ENCODE results near the gene HSP90AB1. TPM values are rescaled to one million over a fixed set of nuclear protein-coding genes. Genes with fewer than 3 reads are reported as not detected.

The HSP90AB1 gene
- total RNA-seq, 1 donor: 928 TPM

DNA sequence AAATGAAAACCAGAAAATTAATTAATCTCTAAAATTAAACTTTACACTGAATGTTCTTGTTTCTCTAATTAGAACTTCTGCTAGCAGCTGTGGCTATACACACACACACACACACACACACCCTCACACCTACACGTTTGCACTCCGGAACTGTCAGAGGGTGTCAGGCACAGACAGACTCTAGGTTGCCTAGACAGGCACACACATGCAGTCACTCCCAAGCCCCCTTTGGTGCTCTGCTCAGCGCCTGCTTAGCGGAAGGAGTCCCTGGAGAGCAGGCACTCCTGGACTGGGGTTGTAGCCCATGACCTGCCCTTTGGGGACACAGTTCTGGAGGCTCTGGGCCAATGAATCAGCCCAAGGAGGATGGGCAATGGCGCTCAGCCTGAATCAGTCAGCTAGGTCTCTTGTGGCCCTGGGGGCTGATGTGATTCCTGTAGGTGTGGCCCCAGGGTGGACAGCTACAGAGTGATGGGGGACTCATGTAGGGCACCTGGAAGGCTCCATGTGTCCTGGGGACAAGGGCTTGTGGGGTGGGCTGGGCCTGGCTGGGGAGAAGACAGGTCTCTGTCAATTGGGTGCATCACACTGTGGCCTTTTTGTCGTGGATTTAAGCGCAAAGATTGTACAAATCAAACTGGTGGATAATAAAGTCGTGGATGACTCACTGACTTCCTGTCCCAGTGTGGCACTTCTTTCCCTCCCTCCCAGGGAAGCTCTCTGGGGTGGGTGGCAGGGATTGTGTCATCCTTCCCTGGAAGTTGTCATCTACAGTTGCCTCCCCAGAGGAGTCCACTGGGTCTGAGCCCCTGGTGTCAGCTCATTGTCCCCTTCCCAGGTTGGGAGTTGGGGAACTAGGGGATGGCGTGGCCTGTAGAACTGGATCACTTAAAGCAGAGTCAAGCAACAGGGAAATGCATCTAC is 32.1 kb downstream of the HSP90AB1 start:
- no peak for DNase-seq (ENCODE audit: low read depth)
- H3K4me3 ChIP-seq (ENCODE audit: low read depth, low read length): no peak overlapping the region
- TF ChIP-seq, protein P1, sequence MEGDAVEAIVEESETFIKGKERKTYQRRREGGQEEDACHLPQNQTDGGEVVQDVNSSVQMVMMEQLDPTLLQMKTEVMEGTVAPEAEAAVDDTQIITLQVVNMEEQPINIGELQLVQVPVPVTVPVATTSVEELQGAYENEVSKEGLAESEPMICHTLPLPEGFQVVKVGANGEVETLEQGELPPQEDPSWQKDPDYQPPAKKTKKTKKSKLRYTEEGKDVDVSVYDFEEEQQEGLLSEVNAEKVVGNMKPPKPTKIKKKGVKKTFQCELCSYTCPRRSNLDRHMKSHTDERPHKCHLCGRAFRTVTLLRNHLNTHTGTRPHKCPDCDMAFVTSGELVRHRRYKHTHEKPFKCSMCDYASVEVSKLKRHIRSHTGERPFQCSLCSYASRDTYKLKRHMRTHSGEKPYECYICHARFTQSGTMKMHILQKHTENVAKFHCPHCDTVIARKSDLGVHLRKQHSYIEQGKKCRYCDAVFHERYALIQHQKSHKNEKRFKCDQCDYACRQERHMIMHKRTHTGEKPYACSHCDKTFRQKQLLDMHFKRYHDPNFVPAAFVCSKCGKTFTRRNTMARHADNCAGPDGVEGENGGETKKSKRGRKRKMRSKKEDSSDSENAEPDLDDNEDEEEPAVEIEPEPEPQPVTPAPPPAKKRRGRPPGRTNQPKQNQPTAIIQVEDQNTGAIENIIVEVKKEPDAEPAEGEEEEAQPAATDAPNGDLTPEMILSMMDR (IDR thresholded peaks at IDR 0.05; ENCODE audit: insufficient read depth, low read depth, low read length): no peak

DNA sequence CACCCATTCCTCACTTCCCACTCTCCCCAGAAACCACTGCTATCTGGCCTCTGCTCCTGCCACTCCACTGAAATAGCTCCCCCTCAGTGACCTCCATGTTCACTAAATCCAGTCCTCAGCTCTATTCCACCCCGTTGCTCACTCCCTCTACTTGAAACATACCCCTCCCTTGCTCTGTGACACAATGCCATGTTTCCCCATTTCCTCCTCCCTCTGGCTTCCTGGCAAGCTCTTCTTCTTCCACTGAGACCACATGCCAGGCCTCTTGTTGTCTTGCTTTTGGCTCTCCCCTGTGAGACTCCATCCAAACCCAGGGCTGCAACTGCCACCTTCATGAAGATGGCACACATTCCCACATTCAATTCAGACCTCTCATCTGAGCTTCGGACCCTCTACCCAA is 37.2 kb downstream of the HSP90AB1 start:
- no peak overlapping the region for H3K4me3 ChIP-seq (ENCODE audit: low read depth, low read length)
- DNase-seq (ENCODE audit: low read depth): no peak
- TF ChIP-seq, protein P1 (IDR thresholded peaks at IDR 0.05; ENCODE audit: insufficient read depth, low read depth, low read length): no peak

DNA sequence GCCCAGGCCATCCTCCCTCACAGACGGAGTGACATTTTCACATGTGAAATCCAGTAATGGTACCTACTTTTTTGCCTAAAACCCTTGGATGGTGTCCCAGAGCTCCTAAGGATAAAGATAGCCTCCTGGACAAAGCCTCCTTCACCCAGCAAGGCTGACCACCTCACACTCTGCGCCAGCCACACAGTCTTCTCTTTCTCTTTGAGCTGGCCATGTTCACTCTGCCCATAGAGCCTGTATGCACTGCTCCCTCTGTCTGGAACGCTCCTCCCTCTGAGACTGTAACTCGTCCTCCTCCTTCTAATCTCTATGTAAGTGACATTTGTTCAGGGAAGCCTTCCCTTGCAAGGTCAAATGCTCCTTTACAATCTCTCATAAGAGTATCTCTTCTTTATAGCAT is 38.0 kb downstream of the HSP90AB1 start:
- DNase-seq (ENCODE audit: low read depth): no peak
- no peak overlapping the region for H3K4me3 ChIP-seq (ENCODE audit: low read depth, low read length)
- TF ChIP-seq, protein P1 (IDR thresholded peaks at IDR 0.05; ENCODE audit: insufficient read depth, low read depth, low read length): no peak

DNA sequence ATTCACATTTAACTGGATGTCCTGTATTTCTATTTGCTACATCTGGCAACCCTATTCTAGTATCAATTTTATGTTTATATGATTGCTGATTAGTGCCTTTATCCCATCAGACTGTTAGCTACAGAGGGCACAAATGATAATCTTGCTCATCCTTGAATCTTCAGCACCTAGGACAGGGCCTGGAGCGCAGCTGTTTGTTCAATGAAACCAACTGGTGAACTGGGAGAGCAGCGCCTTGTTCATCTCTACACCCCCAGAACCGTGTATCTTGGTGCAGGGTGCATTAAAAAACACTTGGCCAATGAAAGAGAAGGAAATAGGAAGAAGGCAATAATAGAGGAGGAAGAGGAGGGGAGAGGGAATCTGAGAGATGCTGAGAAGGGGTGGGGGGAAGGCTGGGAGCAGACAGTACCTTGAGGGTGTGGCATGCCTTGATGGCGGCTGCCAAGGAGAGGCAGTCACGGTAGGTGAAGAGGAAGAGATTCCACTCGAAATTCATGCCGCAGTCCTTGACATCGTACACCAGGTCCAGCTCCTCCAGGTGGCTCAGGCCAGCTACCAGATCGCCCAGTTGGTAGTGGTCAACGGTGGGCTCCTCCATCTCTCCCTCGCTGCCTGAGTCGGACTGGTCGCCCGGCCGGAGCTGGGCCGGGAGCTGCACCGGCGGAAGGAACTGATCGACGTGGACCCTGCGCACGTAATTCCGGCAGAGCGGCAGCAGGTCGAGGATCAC is 38.8 kb downstream of the HSP90AB1 start:
- TF ChIP-seq, protein P1 (IDR thresholded peaks at IDR 0.05; ENCODE audit: insufficient read depth, low read depth, low read length): no peak
- peak; percentile 27 for DNase-seq (ENCODE audit: low read depth)
- no peak overlapping the region for H3K4me3 ChIP-seq (ENCODE audit: low read depth, low read length)

DNA sequence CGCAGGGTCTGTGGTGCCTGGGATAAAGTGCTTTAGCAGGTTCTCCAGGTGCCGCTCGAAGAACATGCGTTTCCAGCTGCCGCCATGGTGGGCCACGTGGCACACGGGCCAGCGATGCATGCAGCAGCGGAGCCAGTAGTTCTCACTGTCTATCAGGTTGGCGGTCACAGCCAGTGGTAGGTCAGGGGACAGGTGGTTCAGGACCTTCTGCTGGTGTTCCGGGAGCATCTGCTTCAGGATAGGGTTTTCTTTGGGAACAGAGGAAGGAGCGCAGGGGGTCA is 39.3 kb downstream of the HSP90AB1 start:
- H3K4me3 ChIP-seq (ENCODE audit: low read depth, low read length): no peak overlapping the region
- TF ChIP-seq, protein P1 (IDR thresholded peaks at IDR 0.05; ENCODE audit: insufficient read depth, low read depth, low read length): no peak
- no peak for DNase-seq (ENCODE audit: low read depth)

DNA sequence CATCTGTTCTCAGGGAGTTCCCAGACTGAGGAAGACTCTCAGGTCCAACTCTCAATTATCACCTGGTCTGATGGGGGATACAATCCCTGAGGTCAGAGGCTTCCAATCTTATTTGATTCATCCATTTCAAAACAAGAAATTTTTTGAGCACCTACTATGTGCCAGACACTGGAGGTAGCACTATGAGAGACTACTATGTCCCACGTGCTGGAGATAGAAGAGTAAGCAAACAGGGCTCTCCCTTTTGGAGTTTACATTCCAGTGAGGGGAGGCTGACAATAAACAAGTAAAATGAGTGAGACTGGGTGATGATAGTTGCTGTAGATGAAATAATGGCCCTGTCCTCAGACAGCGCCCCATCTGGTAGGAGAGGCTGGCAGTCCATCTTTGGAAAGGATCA is 39.8 kb downstream of the HSP90AB1 start:
- DNase-seq (ENCODE audit: low read depth): no peak
- no peak overlapping the region for H3K4me3 ChIP-seq (ENCODE audit: low read depth, low read length)
- TF ChIP-seq, protein P1 (IDR thresholded peaks at IDR 0.05; ENCODE audit: insufficient read depth, low read depth, low read length): no peak
